Measurements from ENCODE around the gene SLC6A5.

GRCh38 chr11:20634781-20635180 lies 35.4 kb downstream of the SLC6A5 start:
- TF ChIP-seq, protein P1, sequence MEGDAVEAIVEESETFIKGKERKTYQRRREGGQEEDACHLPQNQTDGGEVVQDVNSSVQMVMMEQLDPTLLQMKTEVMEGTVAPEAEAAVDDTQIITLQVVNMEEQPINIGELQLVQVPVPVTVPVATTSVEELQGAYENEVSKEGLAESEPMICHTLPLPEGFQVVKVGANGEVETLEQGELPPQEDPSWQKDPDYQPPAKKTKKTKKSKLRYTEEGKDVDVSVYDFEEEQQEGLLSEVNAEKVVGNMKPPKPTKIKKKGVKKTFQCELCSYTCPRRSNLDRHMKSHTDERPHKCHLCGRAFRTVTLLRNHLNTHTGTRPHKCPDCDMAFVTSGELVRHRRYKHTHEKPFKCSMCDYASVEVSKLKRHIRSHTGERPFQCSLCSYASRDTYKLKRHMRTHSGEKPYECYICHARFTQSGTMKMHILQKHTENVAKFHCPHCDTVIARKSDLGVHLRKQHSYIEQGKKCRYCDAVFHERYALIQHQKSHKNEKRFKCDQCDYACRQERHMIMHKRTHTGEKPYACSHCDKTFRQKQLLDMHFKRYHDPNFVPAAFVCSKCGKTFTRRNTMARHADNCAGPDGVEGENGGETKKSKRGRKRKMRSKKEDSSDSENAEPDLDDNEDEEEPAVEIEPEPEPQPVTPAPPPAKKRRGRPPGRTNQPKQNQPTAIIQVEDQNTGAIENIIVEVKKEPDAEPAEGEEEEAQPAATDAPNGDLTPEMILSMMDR (IDR thresholded peaks at IDR 0.05) = no peak
- TF ChIP-seq POLR2AphosphoS5 (IDR thresholded peaks at IDR 0.05) (no peak), EP300 (IDR thresholded peaks at IDR 0.05; ENCODE audit: low read depth) (no peak), POLR2A (IDR thresholded peaks at IDR 0.05) (no peak)
